GM10266 (cell line): Measurements from ENCODE around the gene CDCP1.

Experiments
- DNase-seq: peaks from one replicate; pipeline ENCODE4 v3.0.0; 2012; ENCODE audit errors: extremely low spot score
- CTCF ChIP-seq: IDR thresholded peaks from 2 replicates; pipeline ENCODE4 v1.5.1; 2012; ENCODE audit warnings: mild to moderate bottlenecking, low read depth; ENCODE audit not compliant: control insufficient read depth, insufficient read depth; ENCODE audit errors: missing control alignments

Gene CDCP1

DNA sequence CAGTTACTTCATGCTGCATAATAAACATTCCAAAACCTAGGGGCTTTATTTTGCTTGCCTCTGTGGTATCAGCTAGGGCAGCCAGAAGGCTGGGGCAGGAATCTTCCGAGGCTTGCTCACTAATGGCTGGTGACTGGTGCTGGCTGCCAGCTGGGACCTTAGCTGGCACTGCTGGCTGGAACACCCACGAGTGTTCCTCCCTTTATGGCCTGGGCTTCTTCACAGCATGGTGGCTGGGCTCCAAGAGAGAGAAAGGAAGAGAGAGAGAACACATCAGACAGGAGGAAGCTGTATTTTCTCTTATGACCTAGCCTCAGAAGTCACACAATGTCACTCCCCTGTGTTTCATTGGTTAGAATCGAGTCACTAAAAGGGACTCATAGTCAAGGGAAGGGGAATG, 23.9 kb upstream of the CDCP1 start:
- TF ChIP-seq CTCF = no peak
- DNase-seq = no peak

DNA sequence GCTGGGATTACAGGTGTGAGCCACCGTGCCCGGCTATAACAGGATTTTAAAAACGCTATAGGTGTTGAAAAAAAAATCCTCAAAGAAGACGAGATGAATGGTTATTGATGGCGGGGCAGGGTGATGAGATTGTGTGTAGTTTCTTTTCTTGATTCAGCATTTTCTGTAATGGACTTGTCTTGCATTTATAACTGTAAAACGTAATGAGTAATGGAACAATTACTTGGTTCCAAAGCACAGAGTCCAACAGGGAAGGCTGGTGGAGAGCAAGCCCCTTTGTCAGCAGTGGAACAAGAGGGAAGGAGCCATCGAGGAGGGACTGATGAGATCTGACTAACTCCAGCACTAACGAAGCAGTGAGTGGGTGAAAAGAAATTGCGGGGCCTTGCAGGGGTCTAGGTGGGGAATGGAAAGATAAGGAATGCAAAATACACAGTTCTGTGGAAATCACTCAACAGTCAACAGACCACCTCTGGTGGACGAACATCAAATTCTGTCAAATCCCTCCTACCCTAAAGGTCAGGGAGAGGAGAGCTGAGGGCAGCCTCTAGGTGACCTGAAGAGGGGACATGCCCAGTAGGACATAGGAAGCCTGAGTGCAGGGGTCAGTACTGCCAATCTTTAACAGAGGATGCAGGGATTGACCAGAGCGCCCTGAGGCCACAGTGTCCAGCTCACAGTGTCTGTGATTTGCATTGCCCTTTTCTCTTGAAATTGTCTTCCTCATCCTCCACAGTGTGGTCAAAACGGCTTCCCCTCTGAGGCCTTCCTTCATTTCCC, 23.1 kb upstream of the CDCP1 start:
- TF ChIP-seq CTCF = no peak
- no peak for DNase-seq

DNA sequence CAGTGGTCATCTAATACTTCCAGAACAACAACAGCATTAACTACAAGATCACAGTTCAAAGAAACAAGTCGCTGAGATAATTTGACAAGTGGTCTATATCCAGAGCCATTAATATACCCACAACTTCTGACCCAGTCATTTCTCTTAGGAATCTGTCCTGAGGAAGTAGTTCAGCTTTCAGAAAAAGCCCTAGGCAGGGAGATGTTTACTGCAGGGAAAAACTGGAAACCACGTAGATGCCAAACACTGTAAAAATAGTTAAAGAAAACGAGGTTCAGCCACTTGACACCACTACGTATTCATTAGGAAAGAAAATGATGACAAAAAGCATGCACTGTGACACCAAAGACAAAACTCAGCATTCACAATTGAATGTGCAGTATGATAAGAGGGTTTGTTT, 22.3 kb upstream of the CDCP1 start:
- DNase-seq = no peak
- TF ChIP-seq CTCF = no peak

DNA sequence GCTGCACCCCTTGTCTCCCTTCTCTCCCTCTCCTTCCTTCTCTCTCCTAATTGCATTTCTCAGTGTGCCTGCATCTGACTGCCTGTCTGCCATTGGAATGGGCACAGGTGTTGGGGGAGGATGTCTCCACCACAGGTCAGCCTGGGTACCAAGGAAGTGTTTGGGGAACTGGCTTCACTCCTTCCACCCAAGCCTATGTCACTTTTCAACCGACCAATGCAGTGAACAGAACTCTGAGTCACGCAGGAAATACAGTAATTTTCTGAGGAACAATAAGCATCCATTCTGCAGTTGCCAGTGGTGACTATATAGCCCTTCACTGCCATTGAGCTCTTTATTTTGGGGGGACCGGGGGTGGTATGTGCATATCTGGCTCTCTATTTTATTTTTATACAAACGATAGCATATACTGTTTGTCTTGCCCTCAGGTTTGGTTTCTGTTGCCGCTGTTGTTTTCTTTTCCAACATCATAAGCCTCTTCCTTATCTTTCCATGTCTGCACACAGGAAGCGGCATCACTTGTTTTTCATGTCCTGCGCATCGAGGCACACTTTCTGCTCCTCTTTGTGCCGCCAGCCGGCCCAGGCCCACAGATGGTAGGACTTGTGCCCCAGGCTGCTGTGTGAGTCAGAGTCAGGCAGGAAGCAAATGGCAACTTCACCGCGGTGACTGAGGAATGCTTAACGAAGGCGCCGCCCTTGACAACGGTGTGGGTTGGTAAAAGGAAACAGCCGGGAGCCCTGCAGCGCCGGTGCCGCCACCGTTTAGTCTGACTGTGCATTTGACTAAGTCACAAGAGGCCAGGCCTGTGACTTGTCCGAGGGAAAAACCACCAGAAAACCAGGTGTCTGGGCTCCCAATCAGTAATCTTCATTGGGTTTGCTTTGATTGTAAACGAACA, 21.1 kb upstream of the CDCP1 start:
- DNase-seq = no peak
- no peak for TF ChIP-seq CTCF

DNA sequence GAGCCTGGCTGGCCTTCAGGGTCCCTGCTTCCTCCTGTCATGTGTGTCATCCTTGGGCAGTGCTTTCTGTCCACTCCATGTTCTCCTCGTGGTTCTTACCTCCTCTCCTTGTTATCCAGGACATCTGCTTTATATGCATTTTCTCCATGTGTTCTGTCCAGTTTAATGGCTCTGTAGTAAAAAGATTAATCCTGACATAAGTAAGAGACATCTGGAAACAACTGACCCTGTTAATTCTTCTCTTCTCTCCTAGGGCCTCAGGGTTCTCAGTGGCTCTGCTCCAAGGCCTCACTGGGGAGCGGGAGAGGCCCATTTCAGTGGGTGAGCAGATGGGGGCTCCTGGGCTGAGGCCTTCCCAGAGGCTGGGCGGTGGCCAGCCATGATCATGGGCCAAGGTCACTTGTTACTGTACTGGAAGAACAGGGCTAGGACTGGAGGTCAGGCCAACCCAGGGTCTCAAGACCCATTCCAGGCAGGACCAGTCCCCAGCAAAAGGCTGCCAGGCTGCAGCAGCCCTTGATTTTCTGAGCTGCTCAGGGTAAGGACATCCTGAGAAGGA, 20.2 kb upstream of the CDCP1 start:
- DNase-seq = no peak
- no peak for TF ChIP-seq CTCF

DNA sequence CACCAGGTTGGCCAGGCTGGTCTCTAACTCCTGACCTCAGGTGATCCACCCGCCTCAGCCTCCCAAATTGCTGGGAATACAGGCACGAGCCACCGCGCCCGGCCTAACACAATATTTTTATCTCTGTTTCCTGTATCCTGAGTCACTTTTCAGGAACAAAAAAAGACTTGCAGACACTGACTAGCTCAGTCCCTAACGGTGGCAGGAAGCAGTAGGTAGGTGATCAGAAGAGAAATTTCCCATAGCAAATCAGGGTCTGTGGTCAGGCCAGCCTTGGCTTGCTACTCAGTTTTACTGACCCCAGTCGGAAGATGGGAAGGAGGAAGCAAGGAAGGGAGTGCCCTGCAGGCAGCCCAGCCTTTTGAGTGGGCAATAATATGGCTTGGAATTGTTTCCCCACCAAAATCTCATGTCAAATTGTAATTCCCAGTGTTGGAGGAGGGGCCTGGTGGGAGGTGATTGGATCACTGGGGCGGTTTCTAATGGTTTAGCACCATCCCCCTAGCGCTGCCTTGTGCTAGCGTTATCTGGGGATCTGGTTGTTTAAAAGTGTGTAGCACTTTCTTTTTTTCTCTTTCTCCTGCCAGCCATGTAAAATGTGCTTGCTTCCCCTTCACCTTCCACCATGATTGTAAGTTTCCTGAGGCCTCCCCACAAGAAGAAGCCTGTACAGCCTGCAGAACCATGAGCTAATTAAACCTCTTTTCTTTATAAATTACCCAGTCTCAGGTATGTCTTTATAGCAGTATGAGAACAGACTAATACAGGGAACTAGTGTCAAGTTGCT, 19.5 kb upstream of the CDCP1 start:
- no peak for DNase-seq
- TF ChIP-seq CTCF = no peak
